ENCODE measurements around the gene OTOGL. TPM values are rescaled to one million over a fixed set of nuclear protein-coding genes. Genes with fewer than 3 reads are reported as not detected.

Gene OTOGL
- total RNA-seq, 1 experiment from 2014 or later: 0.44 TPM

GRCh38 chr12:80205960-80206359 is 106.6 kb downstream of the OTOGL start:
- DNase-seq (no peak), ATAC-seq (no peak)
- no peak overlapping the region for H3K4me3 ChIP-seq (ENCODE audit: low read length)
- no peak overlapping the region for H2AFZ ChIP-seq (ENCODE audit: low read length)
- intact Hi-C loops (cut with micrococcal nuclease): no loop called here
- H3F3A ChIP-seq (ENCODE audit: low read length, unreplicated experiment): no peaks in the 10 kb centered on the region
- H3K9ac ChIP-seq (ENCODE audit: low read length): no peak overlapping the region
- H3K4me2 ChIP-seq (ENCODE audit: low read length): no peak overlapping the region
- no peaks in the 10 kb centered on the region for H3K36me3 ChIP-seq (ENCODE audit: low read depth, low read length)
- BruUV-seq (replicated peaks): no TSS peak
- no peaks in the 10 kb centered on the region for H3K79me2 ChIP-seq (ENCODE audit: low read length)
- H4K20me1 ChIP-seq (ENCODE audit: low read length): no peaks in the 10 kb centered on the region
- CTCF ChIA-PET: no interaction called here
- 0 out of 2 replicates have a peak, but pooled peaks cover 4% of the 10 kb centered on the region for H3K27me3 ChIP-seq (ENCODE audit: low read length)
- POLR2A ChIA-PET (ENCODE audit: unreplicated experiment): no interaction called here
- no peaks in the 10 kb centered on the region for H3K4me1 ChIP-seq (ENCODE audit: insufficient read depth, low read length)
- no peaks in the 10 kb centered on the region for H3K9me2 ChIP-seq (replicated peaks; ENCODE audit: low read length)
- H3K27ac ChIP-seq (ENCODE audit: low read length): no peak overlapping the region
- H3K9me3 ChIP-seq (ENCODE audit: low read length): no peaks in the 10 kb centered on the region
- no peak for TF ChIP-seq EZH2 (IDR thresholded peaks at IDR 0.05; ENCODE audit: low read length, unreplicated experiment)
- TF ChIP-seq CTCF (conservative IDR thresholded peaks at IDR 0.05; ENCODE audit: low read depth, low read length): no peak
- no peak for TF ChIP-seq EZH2phosphoT487 (IDR thresholded peaks at IDR 0.05; ENCODE audit: borderline replicate concordance, low read length)

GRCh38 chr12:80208071-80208470 is 108.7 kb downstream of the OTOGL start:
- CTCF ChIA-PET: no interaction called here

GRCh38 chr12:80211671-80212070 is 112.3 kb downstream of the OTOGL start:
- Histone ChIP-seq H3K36me3 (ENCODE audit: low read depth, low read length) (no peaks in the 10 kb centered on the region), H3F3A (ENCODE audit: low read length, unreplicated experiment) (no peaks in the 10 kb centered on the region), H3K4me1 (ENCODE audit: insufficient read depth, low read length) (no peaks in the 10 kb centered on the region), H3K4me2 (ENCODE audit: low read length) (no peak overlapping the region), H3K27me3 (ENCODE audit: low read length) (no peaks in the 10 kb centered on the region), H3K9me2 (replicated peaks; ENCODE audit: low read length) (no peaks in the 10 kb centered on the region), H4K20me1 (ENCODE audit: low read length) (no peaks in the 10 kb centered on the region), H2AFZ (ENCODE audit: low read length) (no peak overlapping the region), H3K79me2 (ENCODE audit: low read length) (no peaks in the 10 kb centered on the region), H3K4me3 (ENCODE audit: low read length) (no peak overlapping the region), H3K9me3 (ENCODE audit: low read length) (no peaks in the 10 kb centered on the region), H3K27ac (ENCODE audit: low read length) (no peak overlapping the region), H3K9ac (ENCODE audit: low read length) (no peak overlapping the region)
- ChIA-PET POLR2A (ENCODE audit: unreplicated experiment) (no interaction called here), CTCF (no interaction called here)
- no peak for ATAC-seq
- TF ChIP-seq CTCF (conservative IDR thresholded peaks at IDR 0.05; ENCODE audit: low read depth, low read length): no peak
- TF ChIP-seq EZH2 (IDR thresholded peaks at IDR 0.05; ENCODE audit: low read length, unreplicated experiment): no peak
- TF ChIP-seq EZH2phosphoT487 (IDR thresholded peaks at IDR 0.05; ENCODE audit: borderline replicate concordance, low read length): no peak
- DNase-seq: no peak
- no TSS peak for BruUV-seq (replicated peaks)
- intact Hi-C loops (cut with micrococcal nuclease): no loop called here

More at GRCh38 chr12:80208071-80208470, 108.7 kb downstream of the OTOGL start:
- Histone ChIP-seq H3K4me3 (ENCODE audit: low read length) (no peak overlapping the region), H2AFZ (ENCODE audit: low read length) (no peak overlapping the region), H3F3A (ENCODE audit: low read length, unreplicated experiment) (no peaks in the 10 kb centered on the region), H3K4me2 (ENCODE audit: low read length) (no peak overlapping the region), H4K20me1 (ENCODE audit: low read length) (no peaks in the 10 kb centered on the region), H3K9ac (ENCODE audit: low read length) (no peak overlapping the region), H3K9me2 (replicated peaks; ENCODE audit: low read length) (no peaks in the 10 kb centered on the region), H3K9me3 (ENCODE audit: low read length) (no peaks in the 10 kb centered on the region), H3K27ac (ENCODE audit: low read length) (no peak overlapping the region), H3K79me2 (ENCODE audit: low read length) (no peaks in the 10 kb centered on the region), H3K36me3 (ENCODE audit: low read depth, low read length) (no peaks in the 10 kb centered on the region), H3K27me3 (ENCODE audit: low read length) (0 out of 2 replicates have a peak, but pooled peaks cover 4% of the 10 kb centered on the region), H3K4me1 (ENCODE audit: insufficient read depth, low read length) (no peaks in the 10 kb centered on the region)
- ATAC-seq (no peak), DNase-seq (no peak)
- no peak for TF ChIP-seq EZH2phosphoT487 (IDR thresholded peaks at IDR 0.05; ENCODE audit: borderline replicate concordance, low read length)
- no peak for TF ChIP-seq CTCF (conservative IDR thresholded peaks at IDR 0.05; ENCODE audit: low read depth, low read length)
- POLR2A ChIA-PET (ENCODE audit: unreplicated experiment): no interaction called here
- intact Hi-C loops (cut with micrococcal nuclease): no loop called here
- no TSS peak for BruUV-seq (replicated peaks)

All from PC-3 (cell line).